HG03565 (cell line): Measurements from ENCODE around the gene MAP3K1.

ENCODE experiments used
- ATAC-seq: cut with Tn5 transposase; IDR thresholded peaks from one replicate; pipeline ENCODE4 v1.9.1; 2021; ENCODE audit warnings: mild to moderate bottlenecking, moderate library complexity; ENCODE audit not compliant: unreplicated experiment

The MAP3K1 gene

DNA sequence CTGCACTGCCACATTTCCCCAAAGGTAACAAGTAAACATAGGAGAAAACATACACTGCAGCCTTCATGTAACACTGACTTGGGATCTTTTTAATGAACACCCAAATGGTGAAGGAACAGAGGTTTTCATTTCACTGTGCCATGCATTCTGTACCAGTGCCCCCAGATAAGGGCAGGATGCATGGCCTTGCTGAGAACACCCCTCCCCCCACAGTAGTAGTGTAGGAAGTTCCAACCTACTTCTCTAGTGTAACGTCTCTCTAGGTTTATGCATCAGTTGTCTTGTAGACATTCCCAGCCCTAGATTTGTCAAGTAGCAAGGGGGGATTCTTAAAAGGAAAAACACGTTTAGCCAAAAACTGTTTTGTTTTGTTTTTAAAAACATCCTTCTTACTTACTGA is 29.9 kb downstream of the MAP3K1 start:
- no peak for ATAC-seq

DNA sequence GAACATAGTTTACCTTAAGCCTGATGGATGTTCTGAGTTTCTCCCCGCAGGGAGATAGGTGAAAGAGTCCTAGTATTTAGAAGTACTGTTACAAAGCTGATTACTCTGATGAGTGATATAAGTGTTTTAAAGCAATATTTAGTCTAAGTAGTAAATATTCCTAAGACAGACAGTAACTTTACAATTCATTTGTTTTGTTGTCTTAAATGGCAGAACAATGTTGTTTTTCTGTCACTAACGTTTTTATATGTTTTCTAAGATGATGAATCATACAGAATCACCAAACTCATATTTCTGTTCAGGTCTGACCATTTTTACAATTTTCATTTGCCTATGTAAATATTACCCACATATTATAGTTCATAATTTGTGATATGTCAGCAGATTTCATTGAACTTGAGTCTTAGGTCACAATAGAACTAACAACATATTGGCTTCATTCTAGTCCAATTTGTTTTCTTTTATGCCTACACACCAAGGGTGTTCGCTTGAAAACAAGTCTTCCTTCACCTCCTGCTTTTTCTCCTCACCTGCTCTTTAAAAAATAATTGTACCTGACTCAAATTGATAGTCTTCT is 30.6 kb downstream of the MAP3K1 start:
- no peak for ATAC-seq

DNA sequence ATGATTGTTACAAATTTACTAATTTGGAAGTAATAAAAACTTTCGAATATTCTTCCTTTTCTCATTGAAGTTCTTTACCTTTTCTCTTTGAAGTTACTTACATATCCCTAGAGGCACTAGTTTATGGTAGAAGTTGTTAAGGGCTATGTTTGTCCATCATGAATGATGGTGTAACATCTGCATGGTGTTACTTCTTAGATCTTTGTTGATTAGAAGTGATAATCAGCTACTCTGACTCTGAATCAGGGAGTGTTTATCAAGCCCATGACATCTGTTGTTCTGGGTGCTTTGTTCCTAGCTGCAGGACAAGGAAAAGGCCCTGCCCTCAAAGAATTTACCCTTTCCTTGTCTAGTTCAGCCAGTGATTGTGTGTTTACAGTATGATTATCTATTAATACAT is 32.9 kb downstream of the MAP3K1 start:
- ATAC-seq = no peak

- ATAC-seq = no peak
These were observed 34.3 kb downstream of the MAP3K1 start for GRCh38 chr5:56849671-56850070.

GRCh38 chr5:56850423-56850822 is 35.1 kb downstream of the MAP3K1 start:
- no peak for ATAC-seq

GRCh38 chr5:56851258-56851941 is 36.1 kb downstream of the MAP3K1 start:
- ATAC-seq = no peak

DNA sequence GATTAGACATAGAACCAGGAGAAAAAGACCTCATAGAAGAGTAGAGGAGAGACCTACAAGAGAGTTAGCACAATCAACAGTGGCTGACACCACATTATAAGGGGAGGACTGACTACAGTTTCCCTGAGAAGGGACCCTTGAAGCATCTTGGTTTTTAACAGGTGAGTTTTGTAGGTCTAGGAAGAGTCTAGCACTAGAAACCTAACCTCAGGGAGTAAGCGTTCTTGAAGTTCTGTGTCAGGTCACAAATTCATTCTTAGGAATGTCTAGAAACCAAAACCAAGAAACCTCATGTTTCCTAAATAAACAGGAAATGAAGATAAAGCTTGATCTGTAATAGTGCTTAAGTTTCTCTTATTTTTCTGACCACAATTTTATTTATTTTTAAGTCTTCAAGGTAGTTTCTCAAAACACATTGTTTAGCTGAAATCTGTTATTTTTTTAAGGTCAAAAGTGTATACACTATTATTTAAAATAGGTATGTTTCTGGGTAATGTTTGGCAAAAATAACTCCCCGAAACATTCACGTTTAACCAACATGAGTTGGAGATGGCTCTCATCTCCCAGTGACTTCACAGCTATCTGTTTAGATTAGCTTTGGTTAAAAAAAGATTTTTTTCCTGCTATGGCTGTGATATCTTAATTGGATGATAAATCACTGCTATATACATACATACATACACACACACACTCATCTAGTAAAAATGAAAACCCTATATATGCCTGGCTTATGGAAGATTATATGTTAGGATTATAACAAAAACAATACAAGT is 37.1 kb downstream of the MAP3K1 start:
- ATAC-seq = no peak

- ATAC-seq = no peak
These were observed 38.3 kb downstream of the MAP3K1 start for GRCh38 chr5:56853698-56854097.

GRCh38 chr5:56854920-56855319 is 39.6 kb downstream of the MAP3K1 start:
- no peak for ATAC-seq

DNA sequence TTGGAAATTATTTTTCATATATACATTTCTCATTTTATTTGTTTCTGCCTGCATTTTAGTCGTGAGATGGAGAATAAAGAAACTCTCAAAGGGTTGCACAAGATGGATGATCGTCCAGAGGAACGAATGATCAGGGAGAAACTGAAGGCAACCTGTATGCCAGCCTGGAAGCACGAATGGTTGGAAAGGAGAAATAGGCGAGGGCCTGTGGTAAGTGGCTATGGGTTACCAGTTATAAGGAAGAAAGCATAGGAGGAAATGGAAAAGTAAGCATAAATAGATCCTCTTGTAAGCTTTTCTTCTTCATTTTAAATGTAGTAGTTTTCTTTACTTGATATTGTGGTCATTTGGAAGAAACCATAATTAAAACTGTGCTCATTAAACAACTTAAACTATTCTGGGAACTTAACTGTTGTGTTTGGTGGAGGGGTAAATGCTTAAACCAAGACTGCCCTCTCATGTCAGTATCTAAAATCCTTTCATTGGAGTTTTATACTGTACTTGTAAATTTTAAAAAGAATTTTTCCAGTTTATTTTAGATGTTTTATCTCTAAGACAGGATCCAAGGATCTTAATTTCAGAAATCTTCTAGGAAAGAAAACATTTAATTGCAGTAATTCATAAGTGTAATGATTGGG is 41.3 kb downstream of the MAP3K1 start:
- ATAC-seq = no peak

GRCh38 chr5:56858777-56859442 is 43.6 kb downstream of the MAP3K1 start:
- no peak for ATAC-seq

DNA sequence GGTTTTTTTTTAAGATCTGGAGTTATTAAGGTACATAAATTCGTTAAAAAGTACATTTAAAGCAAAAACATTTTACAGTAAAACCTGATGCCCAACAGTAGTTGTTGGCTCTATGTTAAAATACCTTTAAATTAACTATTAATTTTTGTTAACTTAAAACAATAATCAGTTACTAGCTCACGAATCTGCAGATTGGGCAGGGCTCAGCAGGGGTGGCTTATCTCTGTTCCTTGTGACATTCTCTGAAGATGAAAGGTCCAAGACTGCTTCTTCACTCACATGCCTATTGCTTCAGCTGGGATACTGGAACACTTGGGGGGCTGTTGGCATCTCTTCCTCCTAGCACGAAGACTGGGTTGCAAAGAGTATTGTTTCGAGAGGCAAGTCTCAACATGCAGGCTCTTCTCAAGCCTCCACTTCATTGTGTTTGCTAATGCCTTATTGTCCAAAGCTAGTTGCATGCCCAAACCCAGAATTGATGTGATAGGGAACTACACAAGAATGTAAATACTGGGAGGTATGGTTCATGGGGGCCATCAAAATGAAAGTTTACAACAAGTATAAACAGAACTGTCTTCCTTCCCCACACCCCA is 46.6 kb downstream of the MAP3K1 start:
- ATAC-seq = no peak

- no peak for ATAC-seq
These were observed 47.6 kb downstream of the MAP3K1 start for GRCh38 chr5:56862909-56863308.

- no peak for ATAC-seq
These were observed 56.4 kb downstream of the MAP3K1 start for GRCh38 chr5:56871777-56872176.

DNA sequence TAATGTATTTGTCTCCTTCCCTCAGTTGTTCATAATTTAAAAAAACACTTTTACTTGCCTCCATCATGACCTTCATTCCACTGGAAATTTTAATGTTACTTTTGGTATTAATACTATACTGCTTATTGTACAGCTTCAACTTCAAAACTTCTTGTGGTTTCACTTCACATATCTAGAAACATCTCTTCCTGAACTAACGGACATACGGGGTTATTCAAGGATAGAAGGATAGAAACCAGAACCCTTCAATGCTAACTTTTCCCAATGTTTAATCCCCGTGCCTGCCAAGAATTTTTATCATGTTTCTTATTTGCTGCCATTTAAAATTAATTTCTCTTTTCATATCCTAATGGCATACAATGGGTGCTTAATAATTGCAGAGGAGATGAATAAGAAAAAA is 57.7 kb downstream of the MAP3K1 start:
- no peak for ATAC-seq

DNA sequence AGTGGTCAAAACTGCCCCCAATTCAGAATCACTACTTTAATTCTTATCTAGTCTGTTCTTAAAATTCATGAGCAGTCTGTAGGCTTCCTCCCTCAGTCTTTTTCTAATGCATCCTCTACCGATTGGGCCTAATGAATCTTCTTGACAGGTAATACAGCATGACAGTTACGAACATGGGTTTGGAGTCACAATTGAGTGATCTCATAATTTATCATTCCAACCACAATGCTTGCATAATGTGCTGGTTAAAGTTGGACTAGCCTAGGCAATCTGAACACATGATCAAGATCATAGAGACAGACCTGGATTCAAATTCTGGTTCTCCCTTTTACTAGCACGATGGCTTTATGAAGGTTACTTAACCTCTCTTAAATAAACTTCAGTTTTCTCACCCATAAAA is 61.0 kb downstream of the MAP3K1 start:
- no peak for ATAC-seq

DNA sequence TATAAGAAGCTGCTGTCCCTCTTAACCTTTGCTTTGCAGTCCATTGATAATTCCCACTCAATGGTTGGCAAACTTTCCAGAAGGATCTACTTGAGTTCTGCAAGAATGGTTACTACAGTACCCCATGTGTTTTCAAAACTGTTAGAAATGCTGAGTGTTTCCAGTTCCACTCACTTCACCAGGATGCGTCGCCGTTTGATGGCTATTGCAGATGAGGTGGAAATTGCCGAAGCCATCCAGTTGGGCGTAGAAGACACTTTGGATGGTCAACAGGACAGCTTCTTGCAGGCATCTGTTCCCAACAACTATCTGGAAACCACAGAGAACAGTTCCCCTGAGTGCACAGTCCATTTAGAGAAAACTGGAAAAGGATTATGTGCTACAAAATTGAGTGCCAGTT is 66.2 kb downstream of the MAP3K1 start:
- ATAC-seq = no peak

GRCh38 chr5:56893251-56893951 is 78.1 kb downstream of the MAP3K1 start:
- ATAC-seq = no peak

DNA sequence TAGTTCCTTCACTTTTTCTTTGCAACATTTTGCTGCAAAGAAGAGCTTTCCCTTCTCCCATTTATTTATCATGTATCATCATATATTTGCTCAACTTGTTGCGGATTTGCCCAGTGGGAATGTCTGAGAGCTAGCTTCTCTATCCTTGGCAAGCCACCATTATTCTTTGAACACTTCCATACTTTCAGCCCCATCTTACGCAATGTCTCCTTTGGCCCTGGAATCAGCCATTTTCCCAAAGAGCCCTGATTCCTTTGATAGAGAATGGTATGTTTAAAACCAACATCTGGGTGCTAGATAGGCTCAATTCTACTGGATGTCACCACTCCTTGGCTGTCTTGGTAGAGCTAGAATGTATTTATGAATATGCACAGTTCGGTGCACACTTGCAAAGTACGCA is 81.4 kb downstream of the MAP3K1 start:
- no peak for ATAC-seq

DNA sequence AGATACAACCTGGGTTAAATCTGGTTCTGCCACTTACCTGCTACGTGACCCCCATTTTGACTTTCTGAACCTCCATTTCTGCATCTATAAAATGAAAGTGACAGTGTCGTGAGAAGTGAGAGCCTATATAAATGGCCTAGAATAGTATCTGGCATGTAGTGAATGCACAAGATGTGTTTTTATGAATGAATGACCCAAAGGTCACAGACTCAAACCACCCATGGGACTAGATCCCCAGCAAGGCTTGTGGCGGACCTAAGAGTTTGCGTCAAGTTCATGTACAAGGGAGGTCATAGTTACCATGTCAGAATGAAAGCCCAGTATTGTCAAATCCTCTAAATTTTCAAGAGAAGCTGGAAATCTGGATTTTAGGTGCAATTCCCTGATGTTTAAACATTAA is 82.9 kb downstream of the MAP3K1 start:
- no peak for ATAC-seq
